RWPE1 (cell line): Measurements from ENCODE around the gene TEX264.

ENCODE experiments used
- CTCF ChIA-PET: fragments of 350-600 bp; sonication (Branson Sonifier 250); formaldehyde crosslinking; extraction: SDS; loops from one replicate; lab custom pipeline; 2021; lab: Yijun Ruan, JAX
- POLR2A ChIA-PET: fragments of 400-600 bp; formaldehyde crosslinking; extraction: SDS; loops from one replicate; lab custom pipeline; 2020; ENCODE audit warnings: antibody characterized with exemption; ENCODE audit not compliant: low non-redundant PET; lab: Yijun Ruan, JAX
- DNase-seq: peaks from one replicate; pipeline ENCODE4 v3.0.0; 2012; ENCODE audit warnings: low spot score
- H3K27ac ChIP-seq: fragments of 450-650 bp; 2 replicates; pipeline ENCODE4 v1.5.1; 2017
- TF ChIP-seq, protein P1 (sequence below): fragments of 450-650 bp; conservative IDR thresholded peaks from 2 replicates; pipeline ENCODE4 v1.5.1; 2017; ENCODE audit warnings: low read depth, mild to moderate bottlenecking

TEX264 gene

DNA sequence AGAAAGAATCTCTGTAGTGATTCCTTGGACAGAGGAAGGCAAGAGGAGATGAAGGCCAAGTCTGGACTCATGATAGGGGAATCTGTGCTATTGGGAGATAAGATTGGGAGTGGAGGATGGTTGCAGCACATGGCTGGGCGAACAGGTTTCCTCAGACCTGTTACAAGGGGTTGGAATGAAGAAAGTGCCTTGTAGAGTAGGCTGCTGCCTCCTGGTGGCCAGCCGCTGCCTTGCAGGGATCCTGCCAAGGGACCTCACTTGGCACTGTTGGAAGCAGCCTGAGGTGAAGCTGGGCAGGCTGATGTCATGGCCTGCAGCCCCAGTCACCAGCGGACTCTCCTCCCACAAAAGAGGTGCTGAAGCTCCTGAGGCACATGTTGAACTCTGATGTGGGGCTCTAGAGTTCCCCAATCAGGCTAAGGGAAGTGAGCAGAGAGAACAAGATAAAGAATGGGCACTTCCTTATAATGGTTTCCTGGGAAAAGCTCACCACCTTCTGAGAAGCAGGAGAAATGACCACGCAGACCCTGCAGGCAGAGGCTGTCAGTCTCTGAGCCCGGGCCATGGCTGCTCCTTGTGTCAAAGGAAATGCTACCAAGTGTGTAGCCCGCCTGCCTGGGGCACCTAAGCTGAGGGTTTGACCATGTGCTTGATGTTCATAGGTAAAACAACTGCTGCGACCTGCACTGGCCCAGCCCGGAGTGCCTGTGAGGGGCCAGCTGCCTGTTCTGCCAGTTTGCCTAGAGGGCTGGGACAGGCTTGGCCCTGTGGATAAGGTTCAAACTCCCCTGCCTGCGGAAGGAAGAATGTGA is 1.6 kb upstream of the TEX264 start:
- DNase-seq = peak; percentile 57
- peak overlapping the region; percentile 95 for H3K27ac ChIP-seq
- TF ChIP-seq, protein P1, sequence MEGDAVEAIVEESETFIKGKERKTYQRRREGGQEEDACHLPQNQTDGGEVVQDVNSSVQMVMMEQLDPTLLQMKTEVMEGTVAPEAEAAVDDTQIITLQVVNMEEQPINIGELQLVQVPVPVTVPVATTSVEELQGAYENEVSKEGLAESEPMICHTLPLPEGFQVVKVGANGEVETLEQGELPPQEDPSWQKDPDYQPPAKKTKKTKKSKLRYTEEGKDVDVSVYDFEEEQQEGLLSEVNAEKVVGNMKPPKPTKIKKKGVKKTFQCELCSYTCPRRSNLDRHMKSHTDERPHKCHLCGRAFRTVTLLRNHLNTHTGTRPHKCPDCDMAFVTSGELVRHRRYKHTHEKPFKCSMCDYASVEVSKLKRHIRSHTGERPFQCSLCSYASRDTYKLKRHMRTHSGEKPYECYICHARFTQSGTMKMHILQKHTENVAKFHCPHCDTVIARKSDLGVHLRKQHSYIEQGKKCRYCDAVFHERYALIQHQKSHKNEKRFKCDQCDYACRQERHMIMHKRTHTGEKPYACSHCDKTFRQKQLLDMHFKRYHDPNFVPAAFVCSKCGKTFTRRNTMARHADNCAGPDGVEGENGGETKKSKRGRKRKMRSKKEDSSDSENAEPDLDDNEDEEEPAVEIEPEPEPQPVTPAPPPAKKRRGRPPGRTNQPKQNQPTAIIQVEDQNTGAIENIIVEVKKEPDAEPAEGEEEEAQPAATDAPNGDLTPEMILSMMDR = peak; percentile 79
- ChIA-PET CTCF (interaction anchor here (0.5 to 3.5 kb wide), 7 partner anchors 13 to 169 kb away, joined by 3 to 10 read pairs (median 4); no protein-coding TSS in a partner anchor), POLR2A (no interaction called here)

DNA sequence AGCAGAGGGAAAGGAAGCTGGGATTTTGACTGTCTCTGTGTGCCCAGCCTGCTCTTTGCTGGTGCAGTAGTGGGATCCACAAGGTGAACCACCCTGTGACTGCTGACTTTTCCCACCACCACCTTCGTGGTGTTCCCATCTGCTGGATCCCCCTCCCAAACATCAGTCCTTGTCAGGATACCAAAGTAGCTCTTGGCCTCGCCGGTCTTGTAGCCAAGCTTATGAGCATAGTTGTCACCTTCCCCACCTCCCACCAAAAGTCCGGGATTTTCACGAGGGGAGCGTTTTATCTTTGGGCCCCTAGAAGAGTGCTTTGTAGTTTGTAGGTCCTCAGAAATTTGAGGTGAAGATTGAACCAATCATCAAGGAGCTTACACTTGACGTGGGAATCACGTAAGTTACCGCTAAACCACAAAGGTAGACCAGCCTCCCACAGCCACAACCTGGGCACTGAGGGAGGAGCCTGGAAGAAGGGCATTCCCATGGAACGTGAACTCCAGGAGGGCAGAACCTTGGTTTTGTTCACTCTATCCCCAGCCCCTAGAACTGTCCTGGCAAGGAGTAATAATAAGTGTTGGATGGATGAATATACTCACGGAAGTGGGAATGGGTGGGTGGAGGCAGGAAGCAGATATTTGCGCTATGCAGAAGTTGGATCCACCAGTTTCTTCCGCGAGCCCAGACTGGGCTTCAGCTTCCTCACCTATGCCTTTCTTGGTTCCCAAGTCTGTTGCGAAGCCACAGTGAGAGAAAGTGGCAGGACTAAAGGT is 814 bp upstream of the TEX264 start:
- peak overlapping the region; percentile 95 for H3K27ac ChIP-seq
- TF ChIP-seq, protein P1 = no peak
- DNase-seq = no peak
- ChIA-PET POLR2A (interaction anchor here (0.7 kb wide), 1 partner anchor 1274 kb away, joined by 3 read pairs; no protein-coding TSS in a partner anchor), CTCF (interaction anchor here (0.5 to 3.5 kb wide), 6 partner anchors 12 to 170 kb away, joined by 4 to 10 read pairs (median 4); no protein-coding TSS in a partner anchor)

DNA sequence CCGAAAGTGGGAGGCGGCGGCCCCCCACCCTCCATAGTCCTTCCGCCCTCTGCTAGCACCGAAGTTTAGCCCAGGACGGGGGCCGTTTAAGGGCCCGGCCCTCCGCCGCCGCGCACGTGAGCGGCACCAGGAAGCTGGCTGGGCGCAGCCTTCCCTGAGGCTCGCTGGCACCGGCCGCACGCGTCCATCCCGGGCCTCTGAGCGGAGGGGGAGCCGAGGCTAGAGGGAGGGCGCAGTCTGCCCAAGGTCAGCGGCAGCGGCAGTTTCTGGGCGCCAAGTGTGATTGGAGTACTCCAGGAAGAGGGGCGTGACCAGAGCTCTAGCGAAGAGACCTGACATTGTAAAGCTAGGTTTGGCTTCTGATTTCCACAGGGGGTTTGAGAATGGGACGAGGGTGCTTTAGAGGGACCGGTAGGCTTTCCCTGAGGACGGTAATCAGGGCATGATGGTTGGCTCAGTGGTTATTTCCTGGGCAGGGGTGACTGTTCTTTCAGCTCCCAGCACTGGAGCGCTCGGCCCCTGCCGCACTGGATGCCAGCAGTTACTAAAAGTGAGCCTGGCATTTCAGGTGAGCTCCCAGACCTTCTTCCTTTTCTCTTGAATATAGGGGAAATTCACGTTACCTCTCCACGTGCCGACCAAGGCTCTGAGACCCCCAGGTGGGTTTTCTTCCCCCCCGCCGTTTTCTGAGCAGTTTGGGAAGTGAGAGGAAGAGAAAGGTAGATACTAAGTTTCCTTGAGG is 853 bp downstream of the TEX264 start:
- ChIA-PET CTCF (interaction anchor here (3.5 kb wide), 1 partner anchor 10 kb away, joined by 10 read pairs; no protein-coding TSS in a partner anchor), POLR2A (no interaction called here)
- H3K27ac ChIP-seq = peak overlapping the region; percentile 95
- TF ChIP-seq, protein P1 = no peak
- DNase-seq = peak; percentile 62

DNA sequence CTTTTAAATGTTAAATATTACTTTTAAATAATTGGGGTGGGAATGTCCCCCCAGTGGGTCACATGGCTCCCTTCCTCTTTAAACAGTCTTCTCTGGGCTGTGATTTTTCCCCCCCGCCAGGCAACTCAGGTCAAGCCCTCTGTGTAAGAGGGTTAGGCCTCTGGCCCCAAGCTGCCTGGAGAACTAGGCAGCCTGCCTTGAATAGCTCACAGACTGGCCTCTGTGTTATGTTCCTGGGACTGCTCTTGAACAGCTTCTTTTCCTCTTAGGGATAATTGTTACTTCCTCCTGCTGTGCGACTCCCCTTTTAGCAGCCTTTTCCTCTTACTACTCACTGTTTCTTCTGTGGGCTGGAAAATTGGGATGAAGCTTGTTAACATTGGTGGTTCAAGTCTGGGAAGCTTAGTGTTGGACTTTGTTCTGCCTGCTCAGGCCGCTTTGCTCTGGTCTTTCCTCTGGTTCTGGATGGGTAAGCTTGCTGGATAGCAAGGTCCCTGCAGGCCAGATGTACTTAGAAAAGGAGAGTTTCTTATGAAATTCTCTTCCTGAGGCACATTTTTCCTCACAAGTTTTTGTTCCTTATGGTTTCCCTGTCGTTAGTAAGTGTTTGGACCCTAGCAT is 2.2 kb downstream of the TEX264 start:
- DNase-seq = no peak
- POLR2A ChIA-PET = no interaction called here
- TF ChIP-seq, protein P1 = no peak
- H3K27ac ChIP-seq = peak overlapping the region; percentile 66
- CTCF ChIA-PET = no interaction called here

DNA sequence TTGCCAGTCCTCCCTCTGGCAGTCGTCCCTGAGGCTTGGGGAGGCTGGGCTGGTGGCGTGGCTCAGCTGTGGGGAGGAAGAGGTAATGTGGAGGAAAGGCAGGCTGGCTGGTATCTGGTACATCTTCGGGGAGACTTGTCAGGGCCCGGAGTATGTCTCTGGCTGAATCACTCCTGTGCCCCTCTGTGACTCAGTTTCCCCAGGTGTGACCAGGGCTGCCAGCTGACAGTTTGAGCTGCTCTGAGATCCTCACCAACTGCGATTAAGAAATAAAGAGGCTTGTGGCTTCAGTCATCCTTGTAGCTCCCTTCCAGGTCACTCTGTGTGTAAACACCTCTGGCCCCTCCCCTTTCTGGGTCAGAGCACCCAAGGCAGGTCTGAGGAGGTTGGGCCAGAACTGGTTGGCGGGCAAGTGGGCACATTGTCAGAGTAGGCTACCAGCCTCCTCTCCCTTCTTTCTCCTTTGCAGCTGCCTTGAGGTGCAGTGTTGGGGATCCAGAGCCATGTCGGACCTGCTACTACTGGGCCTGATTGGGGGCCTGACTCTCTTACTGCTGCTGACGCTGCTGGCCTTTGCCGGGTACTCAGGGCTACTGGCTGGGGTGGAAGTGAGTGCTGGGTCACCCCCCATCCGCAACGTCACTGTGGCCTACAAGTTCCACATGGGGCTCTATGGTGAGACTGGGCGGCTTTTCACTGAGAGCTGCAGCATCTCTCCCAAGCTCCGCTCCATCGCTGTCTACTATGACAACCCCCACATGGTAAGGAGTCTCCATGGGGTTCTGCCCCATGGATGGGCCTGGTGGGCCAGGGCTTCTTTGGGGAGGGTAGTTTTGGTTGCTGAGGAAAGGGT is 3.0 kb downstream of the TEX264 start:
- DNase-seq = no peak
- ChIA-PET POLR2A (no interaction called here), CTCF (no interaction called here)
- TF ChIP-seq, protein P1 = no peak
- peak overlapping the region; percentile 66 for H3K27ac ChIP-seq
